Endothelial cell of umbilical vein (primary cell): ENCODE data around the gene ABLIM1.
A peak's percentile ranks its signal among the peaks of the same experiment; 100 is the strongest.

ENCODE experiments used
- EZH2 ChIP-seq: IDR thresholded peaks from 2 replicates; pipeline ENCODE4 v1.6.1; 2012; ENCODE audit warnings: borderline replicate concordance, low read depth, mild to moderate bottlenecking, moderate library complexity, low read length, inconsistent platforms; ENCODE audit not compliant: severe bottlenecking
- GATA2 ChIP-seq: IDR thresholded peaks from 2 replicates; pipeline ENCODE4 v1.7.0; 2011; ENCODE audit warnings: low read depth, mild to moderate bottlenecking, moderate library complexity, mixed read lengths, low read length; ENCODE audit not compliant: insufficient read length, insufficient read depth
- MYC ChIP-seq: IDR thresholded peaks from one replicate; pipeline ENCODE4 v1.6.1; 2011; ENCODE audit warnings: mild to moderate bottlenecking, low read depth, low read length
- POLR2A ChIP-seq: IDR thresholded peaks from 2 replicates; pipeline ENCODE4 v1.6.1; 2012; ENCODE audit warnings: low read depth, mild to moderate bottlenecking, control low read depth, low read length
- POLR2AphosphoS5 ChIP-seq: IDR thresholded peaks from 2 replicates; pipeline ENCODE4 v1.6.1; 2012; ENCODE audit warnings: low read depth, mild to moderate bottlenecking, control low read depth, low read length, moderate library complexity; ENCODE audit not compliant: insufficient read depth
- TF ChIP-seq, protein P1 (sequence below), 2 donors: IDR thresholded peaks; 1 replicate in 1 of 2; 2 replicates in 1 of 2; pipeline ENCODE4 v1.5.1; 2011; ENCODE audit warnings: low read length in 2 of 2, mild to moderate bottlenecking in 2 of 2, moderate library complexity in 2 of 2, control low read depth in 1 of 2, inconsistent platforms in 1 of 2, low read depth in 1 of 2; ENCODE audit not compliant: insufficient read depth in 1 of 2; ENCODE audit errors: extremely low read depth in 1 of 2
- TF ChIP-seq, protein P2 (sequence below): IDR thresholded peaks from 2 replicates; pipeline ENCODE4 v1.6.1; 2011; ENCODE audit not compliant: insufficient read depth, insufficient read length

DNA sequence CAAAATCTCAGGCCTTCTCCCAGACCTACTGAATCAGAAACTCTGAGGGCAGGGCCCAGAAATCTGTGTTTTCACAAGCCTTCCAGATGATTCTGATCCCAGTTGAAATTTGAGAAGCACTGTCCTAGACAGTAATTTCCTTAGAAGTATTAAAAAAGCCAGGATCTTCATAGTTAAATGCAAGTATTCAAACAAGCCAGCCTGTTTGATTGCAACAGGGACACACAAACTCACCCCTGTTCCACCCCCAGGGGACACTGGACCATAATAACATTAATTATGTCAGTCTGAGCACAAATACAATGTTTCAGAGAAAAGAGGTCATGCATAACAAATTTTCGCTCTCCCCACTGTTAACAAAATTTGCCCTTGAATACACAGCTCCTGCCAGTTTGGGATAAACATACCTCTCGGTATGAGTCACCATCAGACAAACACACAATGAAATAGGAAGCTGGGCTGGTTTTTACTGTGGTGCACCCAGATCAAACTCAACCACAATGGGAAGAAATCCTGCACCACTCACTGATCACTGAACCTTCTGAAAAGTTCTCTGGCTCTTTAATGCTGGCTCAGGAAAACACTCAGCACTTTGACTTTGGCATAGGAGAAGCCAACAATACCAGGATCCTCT lies 34.3 kb downstream of the ABLIM1 start:
- TF ChIP-seq GATA2 = no peak
- TF ChIP-seq POLR2AphosphoS5 = peak; percentile 29
- TF ChIP-seq EZH2 = no peak
- TF ChIP-seq, protein P1, sequence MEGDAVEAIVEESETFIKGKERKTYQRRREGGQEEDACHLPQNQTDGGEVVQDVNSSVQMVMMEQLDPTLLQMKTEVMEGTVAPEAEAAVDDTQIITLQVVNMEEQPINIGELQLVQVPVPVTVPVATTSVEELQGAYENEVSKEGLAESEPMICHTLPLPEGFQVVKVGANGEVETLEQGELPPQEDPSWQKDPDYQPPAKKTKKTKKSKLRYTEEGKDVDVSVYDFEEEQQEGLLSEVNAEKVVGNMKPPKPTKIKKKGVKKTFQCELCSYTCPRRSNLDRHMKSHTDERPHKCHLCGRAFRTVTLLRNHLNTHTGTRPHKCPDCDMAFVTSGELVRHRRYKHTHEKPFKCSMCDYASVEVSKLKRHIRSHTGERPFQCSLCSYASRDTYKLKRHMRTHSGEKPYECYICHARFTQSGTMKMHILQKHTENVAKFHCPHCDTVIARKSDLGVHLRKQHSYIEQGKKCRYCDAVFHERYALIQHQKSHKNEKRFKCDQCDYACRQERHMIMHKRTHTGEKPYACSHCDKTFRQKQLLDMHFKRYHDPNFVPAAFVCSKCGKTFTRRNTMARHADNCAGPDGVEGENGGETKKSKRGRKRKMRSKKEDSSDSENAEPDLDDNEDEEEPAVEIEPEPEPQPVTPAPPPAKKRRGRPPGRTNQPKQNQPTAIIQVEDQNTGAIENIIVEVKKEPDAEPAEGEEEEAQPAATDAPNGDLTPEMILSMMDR (IDR thresholded peaks at IDR 0.05; ENCODE audit: extremely low read depth in 1 of 2, insufficient read depth in 1 of 2, low read depth in 1 of 2, low read length in 2 of 2) = no peak
- TF ChIP-seq, protein P2, sequence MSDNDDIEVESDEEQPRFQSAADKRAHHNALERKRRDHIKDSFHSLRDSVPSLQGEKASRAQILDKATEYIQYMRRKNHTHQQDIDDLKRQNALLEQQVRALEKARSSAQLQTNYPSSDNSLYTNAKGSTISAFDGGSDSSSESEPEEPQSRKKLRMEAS = no peak
- no peak for TF ChIP-seq POLR2A
- TF ChIP-seq MYC = no peak
